HepG2 (cell line): ENCODE data around the gene HOXA9. TPM values are rescaled to one million over a fixed set of nuclear protein-coding genes. Genes with fewer than 3 reads are reported as not detected.

Source experiments
- DBP ChIP-seq: sonication (generic); formaldehyde crosslinking; IDR thresholded peaks from 2 replicates; pipeline ENCODE4 v1.4.0; 2020; ENCODE audit warnings: missing genetic modification reagents; ENCODE audit errors: not compliant biosample characterization
- DMAP1 ChIP-seq: IDR thresholded peaks from 2 replicates; pipeline ENCODE4 v1.6.1; 2016
- MYC ChIP-seq: sonication (generic); formaldehyde crosslinking; IDR thresholded peaks from 2 replicates; pipeline ENCODE4 v1.9.0; 2021; ENCODE audit warnings: missing genetic modification reagents, borderline replicate concordance
- NKX3-1 ChIP-seq: sonication (generic); formaldehyde crosslinking; IDR thresholded peaks from 2 replicates; pipeline ENCODE4 v1.5.0; 2020; ENCODE audit warnings: missing genetic modification reagents
- PHB2 ChIP-seq: fragments of 450-650 bp; IDR thresholded peaks from 2 replicates; pipeline ENCODE4 v1.6.1; 2018; ENCODE audit not compliant: partially characterized antibody
- PRDM15 ChIP-seq: sonication (generic); formaldehyde crosslinking; IDR thresholded peaks from 2 replicates; pipeline ENCODE4 v1.4.0; 2020; ENCODE audit warnings: missing genetic modification reagents
- RAD21 ChIP-seq: fragments of 450-650 bp; formaldehyde crosslinking; IDR thresholded peaks from 2 replicates; pipeline ENCODE4 v1.5.0; 2020; ENCODE audit warnings: mild to moderate bottlenecking
- RFX3 ChIP-seq: IDR thresholded peaks from 2 replicates; pipeline ENCODE4 v1.6.1; 2016; ENCODE audit warnings: missing biosample characterization, missing genetic modification reagents
- SIX4 ChIP-seq: sonication (generic); formaldehyde crosslinking; IDR thresholded peaks from 2 replicates; pipeline ENCODE4 v1.4.0; 2020; ENCODE audit warnings: missing genetic modification reagents
- SP140L ChIP-seq: sonication (generic); formaldehyde crosslinking; IDR thresholded peaks from 2 replicates; pipeline ENCODE4 v1.4.0; 2020; ENCODE audit warnings: missing genetic modification reagents, borderline replicate concordance
- THAP9 ChIP-seq: sonication (generic); formaldehyde crosslinking; IDR thresholded peaks from 2 replicates; pipeline ENCODE4; 2020; ENCODE audit warnings: missing genetic modification reagents, mild to moderate bottlenecking, borderline replicate concordance
- YEATS2 ChIP-seq: sonication (generic); formaldehyde crosslinking; IDR thresholded peaks from 2 replicates; pipeline ENCODE4 v1.4.0; 2020; ENCODE audit warnings: missing genetic modification reagents, borderline replicate concordance
- ZBTB7A ChIP-seq: sonication (generic); formaldehyde crosslinking; IDR thresholded peaks from 2 replicates; pipeline ENCODE4 v1.8.0; 2022; ENCODE audit warnings: mild to moderate bottlenecking, missing genetic modification reagents
- ZNF136 ChIP-seq: sonication (generic); formaldehyde crosslinking; IDR thresholded peaks from 2 replicates; pipeline ENCODE4 v1.8.1; 2022; ENCODE audit warnings: low read depth, mild to moderate bottlenecking, moderate library complexity, missing genetic modification reagents
- ZNF329 ChIP-seq: sonication (generic); formaldehyde crosslinking; IDR thresholded peaks from 2 replicates; pipeline ENCODE4 v1.9.0; 2021; ENCODE audit warnings: low read depth, mild to moderate bottlenecking, missing genetic modification reagents
- ZNF33B ChIP-seq: sonication (generic); formaldehyde crosslinking; IDR thresholded peaks from 2 replicates; pipeline ENCODE4 v1.5.1; 2020; ENCODE audit warnings: mild to moderate bottlenecking, missing genetic modification reagents
- ZNF530 ChIP-seq: sonication (generic); formaldehyde crosslinking; IDR thresholded peaks from 2 replicates; pipeline ENCODE4 v1.5.0; 2020; ENCODE audit warnings: low read depth, mild to moderate bottlenecking, missing genetic modification reagents
- ZSCAN29 ChIP-seq: sonication (generic); formaldehyde crosslinking; conservative IDR thresholded peaks from 2 replicates; pipeline ENCODE4 v1.4.0; 2020; ENCODE audit warnings: mild to moderate bottlenecking, missing genetic modification reagents
- polyA plus RNA-seq, 8 experiments: library from polyadenylated mRNA; depleted of rRNA in 3 of 8; stranded (reverse) in 7 of 8; unstranded in 1 of 8; fragments of >200 nt; fragmentation: Illumina TruSeq in 4 of 8; extraction: Trizol in 4 of 8; gene quantifications; 2 replicates each; pipeline versions ENCODE4 v1.2.1 to v1.2.3, GENCODE V29; 2011 to 2016; ENCODE audit warnings: low read depth in 4 of 8, missing spikeins in 1 of 8, mixed read lengths in 1 of 8; ENCODE audit not compliant: insufficient read depth in 1 of 8
- total RNA-seq, 5 experiments: library from RNA; depleted of rRNA; stranded (reverse); fragments of >200 nt; fragmentation: Illumina TruSeq; extraction: Trizol; gene quantifications; 2 replicates each; pipeline ENCODE4 v1.2.3, GENCODE V29; 2016; ENCODE audit warnings: low read depth in 1 of 5
- TF ChIP-seq, protein P1 (sequence below): sonication (generic); formaldehyde crosslinking; IDR thresholded peaks from 2 replicates; pipeline ENCODE4 v1.8.1; 2023; ENCODE audit warnings: mild to moderate bottlenecking, moderate library complexity, missing genetic modification reagents

The HOXA9 gene
- total and polyA plus RNA-seq, 2 of the 13 experiments (the other 11 are each of a cell fraction or from before 2014, with no cell fraction given): not detected

DNA sequence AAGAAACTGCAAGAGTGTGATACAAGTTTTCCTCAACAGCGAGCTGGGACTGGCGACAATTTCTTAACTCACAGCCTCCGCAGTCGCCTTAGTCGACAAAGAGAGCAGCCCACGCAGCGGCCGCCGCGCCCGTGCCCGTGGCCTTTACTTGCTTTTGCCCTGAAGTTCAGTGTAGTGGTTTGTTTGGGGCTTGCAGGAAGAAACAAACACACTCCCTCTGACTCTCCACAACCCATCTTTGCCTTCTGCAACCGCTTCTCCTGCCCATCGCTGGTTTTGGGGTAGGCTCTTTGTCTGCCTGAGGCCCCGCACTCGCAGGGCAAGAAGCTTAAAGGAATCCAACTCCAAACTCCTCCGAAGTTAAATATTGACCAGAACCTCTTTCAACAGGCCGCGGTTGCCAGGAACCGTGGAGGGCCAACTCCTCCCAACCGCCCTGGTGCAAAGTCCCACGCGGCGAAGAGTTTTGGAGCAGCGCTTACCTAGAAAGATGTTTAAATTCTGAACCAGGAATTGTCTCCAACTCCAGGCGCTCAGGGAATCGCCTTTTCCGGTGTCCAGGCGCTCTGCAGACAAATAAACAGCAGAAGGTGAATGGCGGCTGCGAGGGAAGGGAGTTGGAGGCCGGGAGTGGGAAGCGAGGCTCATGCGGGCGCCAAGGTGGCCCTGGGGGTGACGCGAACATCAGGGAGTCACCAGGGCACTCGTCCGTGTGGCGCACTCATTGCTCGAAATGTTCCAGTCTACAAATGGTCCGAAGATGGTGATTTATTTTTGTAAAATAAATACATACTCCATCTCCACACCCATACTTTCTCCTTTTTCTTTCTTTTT, 43.0 kb downstream of the HOXA9 start (continued):
- TF ChIP-seq DBP (CRISPR knock-in tag) (no peak), ZNF530 (CRISPR knock-in tag) (no peak), ZNF136 (CRISPR knock-in tag) (no peak), THAP9 (CRISPR knock-in tag) (peak; percentile 54; the same call in 1 of the 2 replicates), ZNF329 (CRISPR knock-in tag) (no peak), DMAP1 (CRISPR knock-in tag) (peak; percentile 67), RAD21 (CRISPR knock-in tag) (peak; percentile 19; the same call in 1 of the 2 replicates), SIX4 (CRISPR knock-in tag) (no peak), ZBTB7A (CRISPR knock-in tag) (0 out of 2 replicates have a peak, but pooled peaks have one; percentile 47), ZSCAN29 (CRISPR knock-in tag) (no peak; the same call in 1 of the 2 replicates), PHB2 (no peak), PRDM15 (CRISPR knock-in tag) (peak; percentile 62; the same call in 1 of the 2 replicates), ZNF33B (CRISPR knock-in tag) (no peak), MYC (peak; percentile 74; the same call in 1 of the 2 replicates), NKX3-1 (CRISPR knock-in tag) (peak; percentile 19; the same call in 1 of the 2 replicates), YEATS2 (CRISPR knock-in tag) (peak; percentile 23; the same call in 1 of the 2 replicates), SP140L (CRISPR knock-in tag) (no peak), RFX3 (CRISPR knock-in tag) (peak; percentile 56)
- TF ChIP-seq, protein P1, sequence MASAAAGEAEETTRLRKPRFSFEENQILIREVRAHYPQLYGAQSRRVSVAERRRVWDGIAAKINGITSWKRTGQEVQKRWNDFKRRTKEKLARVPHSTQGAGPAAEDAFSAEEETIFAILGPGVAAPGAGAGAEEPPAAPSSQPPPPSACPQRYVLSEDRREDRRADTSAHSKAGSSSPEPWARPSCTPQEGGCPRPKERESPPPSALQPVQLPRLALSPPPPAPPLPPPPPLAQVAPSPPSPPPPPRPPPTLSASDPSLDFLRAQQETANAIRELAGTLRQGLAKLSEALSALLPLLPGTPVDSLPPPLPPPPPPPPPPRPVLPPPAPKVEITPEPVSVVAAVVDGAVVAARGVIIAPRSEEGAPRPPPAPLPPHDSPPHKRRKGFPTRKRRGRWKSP (CRISPR knock-in tag): peak; percentile 88; the same call in 1 of the 2 replicates
